GM12873 (cell line): ENCODE results near the gene AP3S1.

ENCODE experiments used
- CTCF ChIP-seq: IDR thresholded peaks from 2 replicates; pipeline ENCODE4 v1.5.1; 2012; ENCODE audit warnings: low read depth, mild to moderate bottlenecking, moderate library complexity, low read length, control low read depth; ENCODE audit not compliant: insufficient read depth; ENCODE audit errors: missing control alignments

Gene AP3S1

GRCh38 chr5:115806986-115807653 lies 34.6 kb upstream of the AP3S1 start:
- no peak for TF ChIP-seq CTCF

- no peak for TF ChIP-seq CTCF
Observed at GRCh38 chr5:115807654-115808052, 34.1 kb upstream of the AP3S1 start.

GRCh38 chr5:115809946-115810345 lies 31.8 kb upstream of the AP3S1 start:
- no peak for TF ChIP-seq CTCF

GRCh38 chr5:115810761-115811160 lies 31.0 kb upstream of the AP3S1 start:
- no peak for TF ChIP-seq CTCF

GRCh38 chr5:115811406-115811805 lies 30.3 kb upstream of the AP3S1 start:
- no peak for TF ChIP-seq CTCF

GRCh38 chr5:115812372-115812771 lies 29.4 kb upstream of the AP3S1 start:
- no peak for TF ChIP-seq CTCF

- no peak for TF ChIP-seq CTCF
Observed at GRCh38 chr5:115813719-115814118, 28.0 kb upstream of the AP3S1 start.
